Measurements from ENCODE around the gene CCND3. TPM values are rescaled to one million over a fixed set of nuclear protein-coding genes. Genes with fewer than 3 reads are reported as not detected.
A peak's percentile ranks its signal among the peaks of the same experiment; 100 is the strongest.

CCND3 gene
- total RNA-seq (2021) (31.9 and 39.9 TPM in 2 replicates), Bru-seq, nascent RNA (percentile 30 among the genes with signal in this experiment), BruChase-seq, experiment 1, labeled RNA remaining after a 2-hour chase (percentile 34 among the genes with signal in this experiment), BruChase-seq, experiment 2, labeled RNA remaining after a 6-hour chase (percentile 39 among the genes with signal in this experiment)
- long read RNA-seq, transcript CCND3-203 (5 exons, 2,085 nt): major isoform, 144 of 178 reads
- long read RNA-seq, partial matches to known transcripts: 9 of 178 reads
- long read RNA-seq, other reads (novel, unspliced or antisense): 19 of 178 reads

DNA sequence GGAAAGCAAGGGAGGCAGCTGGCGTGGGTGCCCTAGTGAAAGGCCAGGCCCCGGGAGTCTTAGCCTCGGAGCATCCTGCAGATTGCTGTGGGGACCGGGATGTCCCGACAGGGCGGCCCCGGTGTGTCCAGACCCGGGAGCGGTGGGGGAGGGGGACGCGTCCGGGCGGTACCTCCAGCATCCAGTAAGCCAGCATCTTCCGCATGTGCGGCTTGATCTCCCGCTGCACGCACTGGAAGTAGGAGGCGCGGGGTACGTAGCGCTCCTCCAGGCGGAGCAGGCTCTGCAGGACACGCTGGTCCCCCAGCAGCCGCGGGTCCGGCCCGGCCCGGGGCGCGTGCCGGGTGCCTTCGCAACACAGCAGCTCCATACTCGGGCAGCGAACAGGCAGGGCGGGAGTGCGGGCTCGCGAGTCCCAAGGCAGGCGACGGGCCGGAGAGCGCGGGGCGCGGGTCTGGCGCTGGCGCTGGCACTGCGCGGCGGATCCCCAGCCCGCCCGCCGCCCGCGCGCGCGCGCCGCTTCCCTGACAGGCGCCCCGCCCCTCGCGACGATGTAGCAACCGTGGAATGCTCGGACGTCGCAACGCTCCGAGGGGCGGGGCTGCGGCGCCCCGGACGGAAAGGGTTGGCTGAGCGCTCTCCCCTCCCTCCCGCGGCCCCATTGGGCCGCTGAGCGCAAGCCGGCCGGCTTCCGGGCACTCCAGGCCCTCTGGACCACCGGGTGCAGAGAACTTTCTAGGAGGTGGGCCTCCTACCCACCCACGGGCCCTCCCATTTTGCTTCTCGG lies at the start of gene CCND3:
Gene CCND3, minus strand, starts transcription at position 529 of the 787 bp plus-strand sequence. Its CDS starts 159 bp downstream, at position 370.
- peaks cover 27% of the 10 kb centered on the region for H3K4me1 ChIP-seq (ENCODE audit: insufficient read depth, low read length, poor library complexity, severe bottlenecking)
- H3K27me3 ChIP-seq (replicated peaks; ENCODE audit: insufficient read depth, low read depth, low read length, poor library complexity): no peaks in the 10 kb centered on the region
- BruUV-seq (replicated peaks): no TSS peak
- ChIA-PET POLR2A (ENCODE audit: low non-redundant PET) (no interaction called here), CTCF (interaction anchor here (0.5 to 1.0 kb wide), 3 partner anchors 20 to 109 kb away, joined by 3 to 5 read pairs (median 5); partner anchors contain the start of genes BYSL, MED20 and TAF8)
- DNase-seq (ENCODE audit: low spot score): peak; percentile 94
- H3K27ac ChIP-seq (ENCODE audit: low read depth, low read length, poor library complexity, severe bottlenecking): peak within 1 kb of the TSS; percentile 62
- H3K36me3 ChIP-seq (ENCODE audit: insufficient read depth, low read length, poor library complexity, severe bottlenecking): no peaks in the 10 kb centered on the region
- TF ChIP-seq, protein P1, sequence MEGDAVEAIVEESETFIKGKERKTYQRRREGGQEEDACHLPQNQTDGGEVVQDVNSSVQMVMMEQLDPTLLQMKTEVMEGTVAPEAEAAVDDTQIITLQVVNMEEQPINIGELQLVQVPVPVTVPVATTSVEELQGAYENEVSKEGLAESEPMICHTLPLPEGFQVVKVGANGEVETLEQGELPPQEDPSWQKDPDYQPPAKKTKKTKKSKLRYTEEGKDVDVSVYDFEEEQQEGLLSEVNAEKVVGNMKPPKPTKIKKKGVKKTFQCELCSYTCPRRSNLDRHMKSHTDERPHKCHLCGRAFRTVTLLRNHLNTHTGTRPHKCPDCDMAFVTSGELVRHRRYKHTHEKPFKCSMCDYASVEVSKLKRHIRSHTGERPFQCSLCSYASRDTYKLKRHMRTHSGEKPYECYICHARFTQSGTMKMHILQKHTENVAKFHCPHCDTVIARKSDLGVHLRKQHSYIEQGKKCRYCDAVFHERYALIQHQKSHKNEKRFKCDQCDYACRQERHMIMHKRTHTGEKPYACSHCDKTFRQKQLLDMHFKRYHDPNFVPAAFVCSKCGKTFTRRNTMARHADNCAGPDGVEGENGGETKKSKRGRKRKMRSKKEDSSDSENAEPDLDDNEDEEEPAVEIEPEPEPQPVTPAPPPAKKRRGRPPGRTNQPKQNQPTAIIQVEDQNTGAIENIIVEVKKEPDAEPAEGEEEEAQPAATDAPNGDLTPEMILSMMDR (conservative IDR thresholded peaks at IDR 0.05; ENCODE audit: low read depth, low read length): no peak
- TF ChIP-seq EZH2 (IDR thresholded peaks at IDR 0.05; ENCODE audit: borderline replicate concordance, low read depth, low read length, poor library complexity, severe bottlenecking): no peak
- H3K4me3 ChIP-seq (ENCODE audit: low read depth, low read length, poor library complexity, severe bottlenecking): peak within 1 kb of the TSS; percentile 74
- intact Hi-C loops (cut with micrococcal nuclease; ENCODE audit: unreplicated experiment): loop anchor here (2.0 to 5.0 kb wide), 2 partner anchors 103 to 226 kb away; no protein-coding TSS in a partner anchor
- no peaks in the 10 kb centered on the region for H3K9me3 ChIP-seq (ENCODE audit: low read depth, low read length, poor library complexity, severe bottlenecking)

DNA sequence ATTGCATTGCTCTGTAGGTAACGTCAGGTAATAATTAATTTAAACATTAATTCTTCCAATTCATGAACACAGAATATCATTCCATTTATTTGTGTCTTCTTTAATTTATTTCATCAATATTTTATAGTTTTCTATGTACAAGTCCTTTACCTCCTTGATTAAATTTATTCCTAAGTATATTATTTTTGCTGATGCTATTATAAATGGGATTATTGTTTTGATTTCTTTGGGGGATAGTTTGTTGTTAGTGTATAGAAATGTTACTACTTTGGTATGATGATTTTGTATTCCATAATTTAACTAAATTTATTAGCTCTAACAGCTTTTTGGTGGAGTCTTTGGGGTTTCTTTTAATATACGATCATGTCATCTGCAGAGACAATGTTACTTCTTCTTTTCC lies 44.7 kb upstream of the CCND3 start:
- H3K27me3 ChIP-seq (replicated peaks; ENCODE audit: insufficient read depth, low read depth, low read length, poor library complexity): no peaks in the 10 kb centered on the region
- BruUV-seq (replicated peaks): no TSS peak
- intact Hi-C loops (cut with micrococcal nuclease; ENCODE audit: unreplicated experiment): no loop called here
- ChIA-PET CTCF (no interaction called here), POLR2A (ENCODE audit: low non-redundant PET) (no interaction called here)
- no peaks in the 10 kb centered on the region for H3K4me1 ChIP-seq (ENCODE audit: insufficient read depth, low read length, poor library complexity, severe bottlenecking)
- H3K9me3 ChIP-seq (ENCODE audit: low read depth, low read length, poor library complexity, severe bottlenecking): no peaks in the 10 kb centered on the region
- H3K27ac ChIP-seq (ENCODE audit: low read depth, low read length, poor library complexity, severe bottlenecking): no peak overlapping the region
- H3K36me3 ChIP-seq (ENCODE audit: insufficient read depth, low read length, poor library complexity, severe bottlenecking): no peaks in the 10 kb centered on the region
- TF ChIP-seq EZH2 (IDR thresholded peaks at IDR 0.05; ENCODE audit: borderline replicate concordance, low read depth, low read length, poor library complexity, severe bottlenecking): no peak
- TF ChIP-seq, protein P1 (conservative IDR thresholded peaks at IDR 0.05; ENCODE audit: low read depth, low read length): no peak
- H3K4me3 ChIP-seq (ENCODE audit: low read depth, low read length, poor library complexity, severe bottlenecking): no peak overlapping the region
- no peak for DNase-seq (ENCODE audit: low spot score)

DNA sequence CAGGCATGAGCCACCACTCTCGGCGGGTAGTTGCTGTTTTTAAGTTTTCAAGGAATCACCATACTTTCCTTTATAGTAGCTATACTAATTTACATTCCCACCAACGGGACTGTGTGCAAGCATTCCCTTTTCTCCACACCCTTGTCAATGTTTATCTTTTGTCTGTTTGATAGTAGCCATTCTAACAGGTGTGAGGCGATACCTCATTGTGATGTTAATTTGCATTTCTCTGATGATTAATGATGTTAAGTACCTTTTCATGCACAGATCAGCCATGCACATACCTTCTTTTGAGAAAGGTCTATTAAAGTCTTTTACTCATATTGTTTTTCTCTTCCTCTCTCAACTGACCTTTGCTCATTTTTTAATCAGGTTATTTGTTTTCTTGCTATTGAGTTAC lies 43.0 kb upstream of the CCND3 start:
- BruUV-seq (replicated peaks): no TSS peak
- H3K4me1 ChIP-seq (ENCODE audit: insufficient read depth, low read length, poor library complexity, severe bottlenecking): no peaks in the 10 kb centered on the region
- intact Hi-C loops (cut with micrococcal nuclease; ENCODE audit: unreplicated experiment): no loop called here
- no peak for TF ChIP-seq EZH2 (IDR thresholded peaks at IDR 0.05; ENCODE audit: borderline replicate concordance, low read depth, low read length, poor library complexity, severe bottlenecking)
- TF ChIP-seq, protein P1 (conservative IDR thresholded peaks at IDR 0.05; ENCODE audit: low read depth, low read length): no peak
- no peaks in the 10 kb centered on the region for H3K9me3 ChIP-seq (ENCODE audit: low read depth, low read length, poor library complexity, severe bottlenecking)
- no peaks in the 10 kb centered on the region for H3K27me3 ChIP-seq (replicated peaks; ENCODE audit: insufficient read depth, low read depth, low read length, poor library complexity)
- no peak overlapping the region for H3K27ac ChIP-seq (ENCODE audit: low read depth, low read length, poor library complexity, severe bottlenecking)
- H3K4me3 ChIP-seq (ENCODE audit: low read depth, low read length, poor library complexity, severe bottlenecking): no peak overlapping the region
- CTCF ChIA-PET: no interaction called here
- POLR2A ChIA-PET (ENCODE audit: low non-redundant PET): no interaction called here
- DNase-seq (ENCODE audit: low spot score): no peak
- no peaks in the 10 kb centered on the region for H3K36me3 ChIP-seq (ENCODE audit: insufficient read depth, low read length, poor library complexity, severe bottlenecking)

Measured in A673 (cell line).